DOHH2 (cell line): Measurements from ENCODE around the gene SLFN5.
"Not testable (repeated sequence)": the region's sequence is repeated elsewhere in the genome, so short reads cannot be mapped to it uniquely, and the experiment has no call there.

Experiments used
- H3F3A ChIP-seq: fragments of 200-600 bp; sonication (generic), shearing (Covaris generic); 2 replicates; pipeline ENCODE4 v1.6.0; 2016; ENCODE audit warnings: antibody characterized with exemption, mild to moderate bottlenecking; ENCODE audit not compliant: control insufficient read depth, insufficient read depth
- H3K27ac ChIP-seq: fragments of 200-600 bp; sonication (generic); 2 replicates; pipeline ENCODE4 v1.5.1; 2014; ENCODE audit warnings: low read depth, mild to moderate bottlenecking, low read length, moderate library complexity
- H3K27me3 ChIP-seq: fragments of 200-600 bp; sonication (generic); 2 replicates; pipeline ENCODE4 v1.6.1; 2014; ENCODE audit warnings: mild to moderate bottlenecking, low read length, mixed read lengths; ENCODE audit not compliant: control insufficient read depth
- H3K36me3 ChIP-seq: fragments of 200-600 bp; sonication (generic); 2 replicates; pipeline ENCODE4 v1.6.1; 2014; ENCODE audit warnings: mild to moderate bottlenecking, low read length, moderate library complexity, mixed read lengths; ENCODE audit not compliant: control insufficient read depth
- H3K4me1 ChIP-seq: fragments of 200-600 bp; sonication (generic); 2 replicates; pipeline ENCODE4 v1.6.1; 2014; ENCODE audit warnings: mild to moderate bottlenecking, low read length, mixed read lengths; ENCODE audit not compliant: control insufficient read depth
- H3K4me2 ChIP-seq: fragments of 200-600 bp; sonication (generic); 2 replicates; pipeline ENCODE4 v1.6.0; 2014; ENCODE audit warnings: mild to moderate bottlenecking, low read length, moderate library complexity
- H3K4me3 ChIP-seq: fragments of 200-600 bp; sonication (generic); 2 replicates; pipeline ENCODE4 v1.5.1; 2014; ENCODE audit warnings: mild to moderate bottlenecking, low read length, mixed read lengths
- H3K79me2 ChIP-seq: fragments of 200-600 bp; sonication (generic); 2 replicates; pipeline ENCODE4 v1.6.1; 2014; ENCODE audit warnings: mild to moderate bottlenecking, low read length, mixed read lengths; ENCODE audit not compliant: control insufficient read depth
- H3K9me2 ChIP-seq: fragments of 200-600 bp; sonication (generic); replicated peaks from 2 replicates; pipeline ENCODE4 v1.6.1; 2014; ENCODE audit warnings: mild to moderate bottlenecking, low read length, mixed read lengths; ENCODE audit not compliant: control insufficient read depth
- H3K9me3 ChIP-seq: fragments of 200-600 bp; sonication (generic); 2 replicates; pipeline ENCODE4 v1.6.1; 2014; ENCODE audit warnings: antibody characterized with exemption, low read length, mixed read lengths; ENCODE audit not compliant: control insufficient read depth, insufficient read depth
- H4K20me1 ChIP-seq: fragments of 200-600 bp; sonication (generic); 2 replicates; pipeline ENCODE4 v1.6.0; 2014; ENCODE audit warnings: low read depth, mild to moderate bottlenecking, antibody characterized with exemption, low read length, moderate library complexity; ENCODE audit not compliant: control insufficient read depth, insufficient read depth
- EZH2phosphoT487 ChIP-seq: fragments of 200-600 bp; sonication (generic); IDR thresholded peaks from 2 replicates; pipeline ENCODE4 v1.6.1; 2017; ENCODE audit warnings: borderline replicate concordance, mild to moderate bottlenecking, antibody characterized with exemption, low read length, moderate library complexity, mixed read lengths
- TF ChIP-seq, protein P1 (sequence below): fragments of 200-600 bp; sonication (generic); IDR thresholded peaks from one replicate; pipeline ENCODE4 v1.5.1; 2014; ENCODE audit warnings: antibody characterized with exemption, mild to moderate bottlenecking, low read depth, low read length; ENCODE audit not compliant: poor library complexity, severe bottlenecking

SLFN5 gene

DNA sequence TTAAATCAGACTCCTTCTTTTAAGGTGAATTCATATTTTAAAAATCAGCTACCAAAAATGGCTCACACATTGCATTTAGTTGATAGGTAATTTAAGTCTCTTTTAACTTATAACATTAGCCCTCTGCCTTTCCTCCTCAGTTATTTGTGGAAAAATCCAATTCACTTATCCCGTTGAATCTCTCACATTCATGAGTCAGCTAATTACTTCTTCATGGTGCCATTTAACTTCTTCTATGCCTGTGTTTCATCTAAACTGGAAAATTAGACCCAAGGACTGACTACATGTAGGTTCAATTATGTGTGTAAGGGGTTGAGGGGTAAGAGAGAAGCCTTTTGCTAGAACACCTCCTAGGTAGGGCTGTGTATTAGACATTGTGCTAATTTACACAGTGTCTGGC is 18.4 kb upstream of the SLFN5 start:
- Histone ChIP-seq H3K4me1 (no peaks in the 10 kb centered on the region), H3K9me3 (no peaks in the 10 kb centered on the region), H3K4me3 (no peak overlapping the region), H3K27me3 (peaks cover 10% of the 10 kb centered on the region), H3K36me3 (no peaks in the 10 kb centered on the region), H3K27ac (no peak overlapping the region), H3K9me2 (no peaks in the 10 kb centered on the region), H3K4me2 (no peak overlapping the region), H3F3A (no peaks in the 10 kb centered on the region), H3K79me2 (no peaks in the 10 kb centered on the region), H4K20me1 (no peaks in the 10 kb centered on the region)
- TF ChIP-seq EZH2phosphoT487, result no peak
- TF ChIP-seq, protein P1, sequence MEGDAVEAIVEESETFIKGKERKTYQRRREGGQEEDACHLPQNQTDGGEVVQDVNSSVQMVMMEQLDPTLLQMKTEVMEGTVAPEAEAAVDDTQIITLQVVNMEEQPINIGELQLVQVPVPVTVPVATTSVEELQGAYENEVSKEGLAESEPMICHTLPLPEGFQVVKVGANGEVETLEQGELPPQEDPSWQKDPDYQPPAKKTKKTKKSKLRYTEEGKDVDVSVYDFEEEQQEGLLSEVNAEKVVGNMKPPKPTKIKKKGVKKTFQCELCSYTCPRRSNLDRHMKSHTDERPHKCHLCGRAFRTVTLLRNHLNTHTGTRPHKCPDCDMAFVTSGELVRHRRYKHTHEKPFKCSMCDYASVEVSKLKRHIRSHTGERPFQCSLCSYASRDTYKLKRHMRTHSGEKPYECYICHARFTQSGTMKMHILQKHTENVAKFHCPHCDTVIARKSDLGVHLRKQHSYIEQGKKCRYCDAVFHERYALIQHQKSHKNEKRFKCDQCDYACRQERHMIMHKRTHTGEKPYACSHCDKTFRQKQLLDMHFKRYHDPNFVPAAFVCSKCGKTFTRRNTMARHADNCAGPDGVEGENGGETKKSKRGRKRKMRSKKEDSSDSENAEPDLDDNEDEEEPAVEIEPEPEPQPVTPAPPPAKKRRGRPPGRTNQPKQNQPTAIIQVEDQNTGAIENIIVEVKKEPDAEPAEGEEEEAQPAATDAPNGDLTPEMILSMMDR, result no peak

- H3K27ac ChIP-seq, result no peak overlapping the region
- H3K27me3 ChIP-seq, result peaks cover 10% of the 10 kb centered on the region
- no peaks in the 10 kb centered on the region for H3K9me3 ChIP-seq
- no peak overlapping the region for H3K4me2 ChIP-seq
- H3K4me1 ChIP-seq, result no peaks in the 10 kb centered on the region
- H3K36me3 ChIP-seq, result no peaks in the 10 kb centered on the region
- H3F3A ChIP-seq, result no peaks in the 10 kb centered on the region
- H3K79me2 ChIP-seq, result no peaks in the 10 kb centered on the region
- no peak overlapping the region for H3K4me3 ChIP-seq
- TF ChIP-seq, protein P1, result no peak
- TF ChIP-seq EZH2phosphoT487, result no peak
- no peaks in the 10 kb centered on the region for H3K9me2 ChIP-seq
- H4K20me1 ChIP-seq, result no peaks in the 10 kb centered on the region
Measured at GRCh38 chr17:35227546-35227945, 15.3 kb upstream of the SLFN5 start.

DNA sequence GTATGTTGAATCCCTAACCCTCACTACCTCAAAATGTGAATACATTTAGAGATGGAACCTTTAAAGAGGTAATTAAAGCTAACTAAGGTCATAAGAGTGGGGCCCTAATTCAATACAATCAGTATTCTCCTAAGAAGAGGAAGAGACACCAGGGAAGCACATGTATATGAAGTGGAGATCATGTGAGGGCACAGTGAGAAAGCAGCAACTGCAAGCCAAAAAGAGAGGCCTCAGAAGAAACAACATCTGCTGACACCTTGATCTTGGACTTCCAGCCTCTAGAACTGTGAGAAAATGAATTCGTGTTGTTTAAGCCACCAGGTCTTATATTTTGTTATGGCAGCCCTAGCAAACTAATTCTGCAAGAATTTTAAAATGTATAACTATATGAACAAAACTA is 13.2 kb upstream of the SLFN5 start:
- no peaks in the 10 kb centered on the region for H3K9me3 ChIP-seq
- H3K4me2 ChIP-seq, result no peak overlapping the region
- no peak overlapping the region for H3K27ac ChIP-seq
- no peak overlapping the region for H3K4me3 ChIP-seq
- H3K4me1 ChIP-seq, result no peaks in the 10 kb centered on the region
- no peaks in the 10 kb centered on the region for H3K36me3 ChIP-seq
- H3K9me2 ChIP-seq, result no peaks in the 10 kb centered on the region
- TF ChIP-seq, protein P1, result no peak
- no peak for TF ChIP-seq EZH2phosphoT487
- no peaks in the 10 kb centered on the region for H4K20me1 ChIP-seq
- no peaks in the 10 kb centered on the region for H3F3A ChIP-seq
- H3K27me3 ChIP-seq, result peaks cover 6% of the 10 kb centered on the region
- no peaks in the 10 kb centered on the region for H3K79me2 ChIP-seq

GRCh38 chr17:35234315-35234714 is 8.6 kb upstream of the SLFN5 start:
- not testable (repeated sequence) for H3K9me3 ChIP-seq, H3K4me2 ChIP-seq, H3K4me1 ChIP-seq, H3K27ac ChIP-seq, H3K9me2 ChIP-seq, H3K27me3 ChIP-seq, H3F3A ChIP-seq, H3K36me3 ChIP-seq, H4K20me1 ChIP-seq, H3K4me3 ChIP-seq, H3K79me2 ChIP-seq
